ENCODE measurements around the gene MCOLN2.
"Not testable (repeated sequence)": the region's sequence is repeated elsewhere in the genome, so short reads cannot be mapped to it uniquely, and the experiment has no call there.

The MCOLN2 gene

GRCh38 chr1:84919461-84919970, 77.4 kb downstream of the MCOLN2 start:
- no peak for DNase-seq
- CTCF ChIA-PET, result interaction anchor here (1.7 kb wide), 1 partner anchor 16 kb away, joined by 5 read pairs; no protein-coding TSS in a partner anchor
- no peaks in the 10 kb centered on the region for H3K36me3 Mint-ChIP-seq
- no peak overlapping the region for H3K27ac Mint-ChIP-seq
- no peak overlapping the region for H3K4me3 Mint-ChIP-seq
- H3K27me3 Mint-ChIP-seq, result peaks cover 16% of the 10 kb centered on the region
- no peaks in the 10 kb centered on the region for H3K9me3 Mint-ChIP-seq
- no peaks in the 10 kb centered on the region for H3K4me1 Mint-ChIP-seq

GRCh38 chr1:84918726-84919336, 78.1 kb downstream of the MCOLN2 start:
- CTCF ChIA-PET, result interaction anchor here (1.7 kb wide), 1 partner anchor 17 kb away, joined by 5 read pairs; no protein-coding TSS in a partner anchor
- H3K9me3 Mint-ChIP-seq, result no peaks in the 10 kb centered on the region
- no peaks in the 10 kb centered on the region for H3K4me1 Mint-ChIP-seq
- no peak for DNase-seq
- no peaks in the 10 kb centered on the region for H3K36me3 Mint-ChIP-seq
- H3K4me3 Mint-ChIP-seq, result no peak overlapping the region
- H3K27me3 Mint-ChIP-seq, result peaks cover 16% of the 10 kb centered on the region
- no peak overlapping the region for H3K27ac Mint-ChIP-seq

GRCh38 chr1:84916897-84917296, 80.0 kb downstream of the MCOLN2 start:
- DNase-seq, result no peak
- Mint-ChIP-seq H3K9me3 (no peaks in the 10 kb centered on the region), H3K4me1 (no peaks in the 10 kb centered on the region), H3K36me3 (no peaks in the 10 kb centered on the region), H3K27me3 (peaks cover 21% of the 10 kb centered on the region), H3K27ac (no peak overlapping the region), H3K4me3 (no peak overlapping the region)
- CTCF ChIA-PET, result no interaction called here

- H3K9me3 Mint-ChIP-seq, result no peaks in the 10 kb centered on the region
- DNase-seq, result no peak
- H3K4me1 Mint-ChIP-seq, result no peaks in the 10 kb centered on the region
- H3K27ac Mint-ChIP-seq, result no peak overlapping the region
- no peaks in the 10 kb centered on the region for H3K36me3 Mint-ChIP-seq
- no peak overlapping the region for H3K4me3 Mint-ChIP-seq
- H3K27me3 Mint-ChIP-seq, result peaks cover 39% of the 10 kb centered on the region
- CTCF ChIA-PET, result interaction anchor here (1.1 to 1.3 kb wide), 2 partner anchors 23 to 132 kb away, joined by 3 read pairs; no protein-coding TSS in a partner anchor
These were observed 83.4 kb downstream of the MCOLN2 start for GRCh38 chr1:84913555-84913892.

GRCh38 chr1:84912726-84913554, 84.0 kb downstream of the MCOLN2 start:
- H3K27me3 Mint-ChIP-seq, result peaks cover 38% of the 10 kb centered on the region
- DNase-seq, result no peak
- no peak overlapping the region for H3K4me3 Mint-ChIP-seq
- CTCF ChIA-PET, result interaction anchor here (1.3 kb wide), 1 partner anchor 23 kb away, joined by 3 read pairs; no protein-coding TSS in a partner anchor
- H3K4me1 Mint-ChIP-seq, result no peaks in the 10 kb centered on the region
- no peaks in the 10 kb centered on the region for H3K9me3 Mint-ChIP-seq
- H3K36me3 Mint-ChIP-seq, result no peaks in the 10 kb centered on the region
- H3K27ac Mint-ChIP-seq, result no peak overlapping the region

- H3K9me3 Mint-ChIP-seq, DNase-seq, H3K27ac Mint-ChIP-seq, H3K4me3 Mint-ChIP-seq, H3K36me3 Mint-ChIP-seq, CTCF ChIA-PET, H3K4me1 Mint-ChIP-seq: not testable (repeated sequence)
- peaks cover 32% of the 10 kb centered on the region for H3K27me3 Mint-ChIP-seq
These were observed 88.0 kb downstream of the MCOLN2 start for GRCh38 chr1:84908746-84909464.

- Mint-ChIP-seq H3K27me3 (peaks cover 31% of the 10 kb centered on the region), H3K27ac (no peak overlapping the region), H3K36me3 (no peaks in the 10 kb centered on the region), H3K4me1 (no peaks in the 10 kb centered on the region), H3K4me3 (no peak overlapping the region), H3K9me3 (peaks cover under 1% of the 10 kb centered on the region)
- no peak for DNase-seq
- CTCF ChIA-PET, result no interaction called here
These were observed 89.7 kb downstream of the MCOLN2 start for GRCh38 chr1:84907095-84907827.

- CTCF ChIA-PET, H3K4me1 Mint-ChIP-seq, DNase-seq, H3K27ac Mint-ChIP-seq, H3K36me3 Mint-ChIP-seq, H3K4me3 Mint-ChIP-seq, H3K9me3 Mint-ChIP-seq: not testable (repeated sequence)
- H3K27me3 Mint-ChIP-seq, result peaks cover 15% of the 10 kb centered on the region
These were observed 94.2 kb downstream of the MCOLN2 start for GRCh38 chr1:84902727-84903126.

GRCh38 chr1:84899969-84900368, 96.9 kb downstream of the MCOLN2 start:
- CTCF ChIA-PET, result no interaction called here
- Mint-ChIP-seq H3K36me3 (no peaks in the 10 kb centered on the region), H3K9me3 (peaks cover 3% of the 10 kb centered on the region), H3K4me1 (no peaks in the 10 kb centered on the region), H3K27ac (no peak overlapping the region), H3K4me3 (no peak overlapping the region), H3K27me3 (peaks cover 29% of the 10 kb centered on the region)
- no peak for DNase-seq

- H3K9me3 Mint-ChIP-seq, result no peaks in the 10 kb centered on the region
- H3K27me3 Mint-ChIP-seq, result peaks cover 61% of the 10 kb centered on the region
These were observed 100.6 kb downstream of the MCOLN2 start for GRCh38 chr1:84896279-84896678.

GRCh38 chr1:84892705-84893618, 104.0 kb downstream of the MCOLN2 start, which contains the start of gene LPAR3:
LPAR3 (minus strand) TSS chr1:84893206; CDS start chr1:84866120, 27,086 bp downstream.
- DNase-seq, result peak; percentile 65

More at GRCh38 chr1:84896279-84896678, 100.6 kb downstream of the MCOLN2 start:
- DNase-seq, result no peak
- Mint-ChIP-seq H3K27ac (no peak overlapping the region), H3K36me3 (peaks cover 1% of the 10 kb centered on the region), H3K4me3 (no peak overlapping the region), H3K4me1 (peaks cover 16% of the 10 kb centered on the region)
- CTCF ChIA-PET, result interaction anchor here (0.7 to 1.3 kb wide), 3 partner anchors 38 to 134 kb away, joined by 3 to 4 read pairs (median 3); no protein-coding TSS in a partner anchor

GRCh38 chr1:84890566-84890965, 106.3 kb downstream of the MCOLN2 start:
- H3K4me1 Mint-ChIP-seq, result peaks cover 49% of the 10 kb centered on the region

More at GRCh38 chr1:84892705-84893618, 104.0 kb downstream of the MCOLN2 start, which contains the start of gene LPAR3:
- CTCF ChIA-PET, result interaction anchor here (1.0 to 1.9 kb wide), 2 partner anchors 42 to 111 kb away, joined by 3 to 7 read pairs; no protein-coding TSS in a partner anchor
- Mint-ChIP-seq H3K27me3 (peaks cover 57% of the 10 kb centered on the region), H3K9me3 (no peaks in the 10 kb centered on the region), H3K27ac (no peak within 1 kb of the TSS), H3K36me3 (peaks cover 1% of the 10 kb centered on the region), H3K4me1 (peaks cover 45% of the 10 kb centered on the region), H3K4me3 (peak within 1 kb of the TSS; percentile 76)

GRCh38 chr1:84889437-84889836, 107.5 kb downstream of the MCOLN2 start:
- Mint-ChIP-seq H3K9me3 (no peaks in the 10 kb centered on the region), H3K4me1 (peaks cover 49% of the 10 kb centered on the region), H3K27me3 (peaks cover 35% of the 10 kb centered on the region), H3K36me3 (peaks cover 1% of the 10 kb centered on the region), H3K4me3 (no peak overlapping the region), H3K27ac (no peak overlapping the region)
- CTCF ChIA-PET, result no interaction called here
- DNase-seq, result no peak

More at GRCh38 chr1:84890566-84890965, 106.3 kb downstream of the MCOLN2 start:
- H3K36me3 Mint-ChIP-seq, result peaks cover 1% of the 10 kb centered on the region
- H3K27ac Mint-ChIP-seq, result no peak overlapping the region
- CTCF ChIA-PET, result no interaction called here
- DNase-seq, result no peak
- no peaks in the 10 kb centered on the region for H3K9me3 Mint-ChIP-seq
- H3K4me3 Mint-ChIP-seq, result no peak overlapping the region
- peaks cover 43% of the 10 kb centered on the region for H3K27me3 Mint-ChIP-seq
